ENCODE measurements around the gene CALHM6. TPM values are rescaled to one million over a fixed set of nuclear protein-coding genes. Genes with fewer than 3 reads are reported as not detected.

The CALHM6 gene
- total and polyA plus RNA-seq, 2 of the 13 experiments (the other 11 are each of a cell fraction or from before 2014, with no cell fraction given): not detected

- no peak overlapping the region for H3K4me2 ChIP-seq (ENCODE audit: low read depth, low read length)
- H3K9ac ChIP-seq (ENCODE audit: insufficient read depth, low read depth, low read length): no peak overlapping the region
- H4K20me1 ChIP-seq (ENCODE audit: insufficient read depth, low read length): no peaks in the 10 kb centered on the region
- no peaks in the 10 kb centered on the region; a peak in 1 of 5 replicates for H3K27me3 ChIP-seq (ENCODE audit: control insufficient read depth in 1 of 2, insufficient read depth in 2 of 2, low read length in 2 of 2)
- ChIA-PET POLR2A (no interaction called here), CTCF (ENCODE audit: low intra/inter-chr PET ratio, low total read pairs) (no interaction called here)
- H3K79me2 ChIP-seq (ENCODE audit: insufficient read depth, low read length): no peaks in the 10 kb centered on the region
- FAIRE-seq: no peak
- no peak for ATAC-seq
- no TSS peak for BruUV-seq (replicated peaks)
- intact Hi-C loops (cut with micrococcal nuclease; ENCODE audit: unreplicated experiment): no loop called here
- H3K4me1 ChIP-seq (ENCODE audit: insufficient read depth, low read length): peaks cover 7% of the 10 kb centered on the region
- DNase-seq (ENCODE audit: low spot score): no peak
- in situ Hi-C loops (cut with HindIII; ENCODE audit: extremely low pct_ligation_motif_present, low pct_unique_long_range_greater_than_20kb): no loop called here
- H3K27ac ChIP-seq (ENCODE audit: extremely low read length, insufficient read depth, low read length): no peak overlapping the region
- no peak overlapping the region for H3K4me3 ChIP-seq (replicated peaks in 1 of 3; ENCODE audit: insufficient read depth in 1 of 3, low read depth in 2 of 3, low read length in 3 of 3)
- H2AFZ ChIP-seq (ENCODE audit: low read length): no peak overlapping the region
- no peaks in the 10 kb centered on the region for H3K36me3 ChIP-seq (replicated peaks in 1 of 2; ENCODE audit: control insufficient read depth in 1 of 2, insufficient read depth in 2 of 2, low read length in 2 of 2)
- WGBS (ENCODE audit: low lambda C conversion rate): 38% methylated on average over 1 of the region's 1 CpG
- H3K9me3 ChIP-seq (ENCODE audit: low read length): no peaks in the 10 kb centered on the region
- TF ChIP-seq ZNF18 (CRISPR knock-in tag; IDR thresholded peaks at IDR 0.05; ENCODE audit: insufficient replicate concordance) (no peak), ZNF670 (CRISPR knock-in tag; IDR thresholded peaks at IDR 0.05; ENCODE audit: borderline replicate concordance) (no peak), GTF2F1 (IDR thresholded peaks at IDR 0.05; ENCODE audit: low read length) (no peak), ATF4 (CRISPR knock-in tag; IDR thresholded peaks at IDR 0.05) (no peak), SIN3B (IDR thresholded peaks at IDR 0.05; ENCODE audit: low read length) (no peak), GABPA (IDR thresholded peaks at IDR 0.05; ENCODE audit: low read depth, low read length) (no peak), GABPA (CRISPR knock-in tag; IDR thresholded peaks at IDR 0.05; ENCODE audit: low read depth) (no peak), TOE1 (CRISPR knock-in tag; IDR thresholded peaks at IDR 0.05) (no peak), ZNF75D (CRISPR knock-in tag; IDR thresholded peaks at IDR 0.05; ENCODE audit: borderline replicate concordance) (no peak), ZNF142 (CRISPR knock-in tag; IDR thresholded peaks at IDR 0.05) (no peak), ZSCAN12 (CRISPR knock-in tag; IDR thresholded peaks at IDR 0.05) (no peak), DNMT1 (CRISPR knock-in tag; IDR thresholded peaks at IDR 0.05) (no peak), ZNF883 (CRISPR knock-in tag; IDR thresholded peaks at IDR 0.05; ENCODE audit: not compliant biosample characterization) (no peak), DBP (CRISPR knock-in tag; IDR thresholded peaks at IDR 0.05; ENCODE audit: not compliant biosample characterization) (no peak)
Observed at GRCh38 chr6:116413357-116413756, 47.8 kb upstream of the CALHM6 start.

Measured in HepG2 (cell line).